HCT116 (cell line): ENCODE measurements around the gene MLEC. TPM values are rescaled to one million over a fixed set of nuclear protein-coding genes. Genes with fewer than 3 reads are reported as not detected.

ENCODE experiments used
- ATAC-seq: fragments of 200-7000 bp; cut with Tn5 transposase; 2 replicates; pipeline ENCODE4 v1.9.1; 2020; ENCODE audit warnings: mild to moderate bottlenecking, moderate library complexity
- BruUV-seq: library from RNA; stranded (reverse); fragments of 400-500 nt; replicated peaks from 2 replicates; lab custom pipeline; 2021; lab: Mats Ljungman, UMichigan
- CTCF ChIA-PET: fragments of 300-600 bp; sonication (Branson Sonifier 250); formaldehyde crosslinking; loops from one replicate; lab custom pipeline; 2021; ENCODE audit warnings: antibody characterized with exemption; lab: Charles Lee
- POLR2A ChIA-PET: fragments of 300-600, 350-600 bp; sonication (Branson Sonifier 250); formaldehyde crosslinking; loops from one replicate; lab custom pipeline; 2021; ENCODE audit warnings: antibody characterized with exemption; lab: Charles Lee
- RAD21 ChIA-PET, 2 experiments: fragments of 300-600 bp; sonication (Branson Sonifier 250); formaldehyde crosslinking; loops; one replicate each; lab custom pipeline; 2023; ENCODE audit warnings: low total read pairs in 2 of 2; ENCODE audit not compliant: uncharacterized antibody in 2 of 2, unreplicated experiment in 2 of 2, low non-redundant PET in 1 of 2; lab: Charles Lee
- DNase-seq: peaks from one replicate; pipeline ENCODE4 v3.0.0-alpha.2; 2010; ENCODE audit warnings: low read depth, low spot score
- H2AFZ ChIP-seq: fragments of 200-600 bp; shearing (Covaris generic), sonication (generic); 2 replicates; pipeline ENCODE4 v1.6.1; 2017; ENCODE audit warnings: low read depth, mixed run types, mixed read lengths, antibody characterized with exemption, low read length; ENCODE audit not compliant: poor library complexity, severe bottlenecking
- H3K27ac ChIP-seq: 2 replicates; pipeline ENCODE4 v1.5.1; 2012; ENCODE audit warnings: low read depth, low read length
- H3K27me3 ChIP-seq: fragments of 200-600 bp; sonication (generic); 2 replicates; pipeline ENCODE4 v1.6.1; 2016; ENCODE audit warnings: mixed run types, low read length, mixed read lengths; ENCODE audit not compliant: insufficient read depth
- H3K36me3 ChIP-seq, 2 experiments: fragments of 200-500 bp in 1 of 2; fragments of 200-600 bp in 1 of 2; sonication (Bioruptor generic) in 1 of 2; sonication (generic) in 1 of 2; 2 replicates each; pipeline versions ENCODE4 v1.5.1 to v1.6.1; 2014 to 2016; ENCODE audit warnings: low read length in 2 of 2, inconsistent platforms in 1 of 2, mixed read lengths in 1 of 2, mixed run types in 1 of 2; ENCODE audit not compliant: insufficient read depth in 2 of 2, control insufficient read depth in 1 of 2
- H3K4me1 ChIP-seq, 2 experiments: fragments of 200-600 bp in 1 of 2; sonication (generic) in 1 of 2; 2 replicates each; pipeline versions ENCODE4 v1.5.1 to v1.6.1; 2012 to 2017; ENCODE audit warnings: low read length in 2 of 2, inconsistent platforms in 1 of 2, mild to moderate bottlenecking in 1 of 2, mixed read lengths in 1 of 2, mixed run types in 1 of 2, moderate library complexity in 1 of 2; ENCODE audit not compliant: insufficient read depth in 2 of 2, control insufficient read depth in 1 of 2
- H3K4me2 ChIP-seq: fragments of 200-600 bp; sonication (generic); 2 replicates; pipeline ENCODE4 v1.6.1; 2017; ENCODE audit warnings: mixed run types, low read length, mixed read lengths
- H3K4me3 ChIP-seq, 2 experiments: fragments of 200-600 bp in 1 of 2; sonication (generic) in 1 of 2; replicated peaks in 1 of 2; 2 replicates each; pipeline ENCODE4 v1.5.1; 2011 to 2016; ENCODE audit warnings: low read length in 2 of 2, control low read depth in 1 of 2, low read depth in 1 of 2, mild to moderate bottlenecking in 1 of 2, mixed read lengths in 1 of 2, mixed run types in 1 of 2
- H3K79me2 ChIP-seq: fragments of 200-600 bp; sonication (generic); 2 replicates; pipeline ENCODE4 v1.6.1; 2017; ENCODE audit warnings: mild to moderate bottlenecking, mixed run types, low read length, moderate library complexity, mixed read lengths; ENCODE audit not compliant: insufficient read depth
- H3K9ac ChIP-seq: fragments of 200-600 bp; sonication (generic); 2 replicates; pipeline ENCODE4 v1.6.1; 2016; ENCODE audit warnings: low read length, mixed read lengths
- H3K9me2 ChIP-seq: fragments of 200-600 bp; sonication (generic), shearing (Covaris generic); 2 replicates; pipeline ENCODE4 v1.6.1; 2017; ENCODE audit warnings: mixed run types, mild to moderate bottlenecking, moderate library complexity; ENCODE audit not compliant: insufficient read depth
- H3K9me3 ChIP-seq, 2 experiments: fragments of 200-500 bp in 1 of 2; fragments of 200-600 bp in 1 of 2; sonication (Bioruptor generic) in 1 of 2; sonication (generic) in 1 of 2; 2 replicates each; pipeline ENCODE4 v1.6.1; 2014 to 2017; ENCODE audit warnings: low read length in 2 of 2, mixed read lengths in 2 of 2, inconsistent platforms in 1 of 2, low read depth in 1 of 2, mild to moderate bottlenecking in 1 of 2, mixed run types in 1 of 2, moderate library complexity in 1 of 2; ENCODE audit not compliant: control insufficient read depth in 1 of 2, insufficient read depth in 1 of 2
- H4K20me1 ChIP-seq: fragments of 200-600 bp; sonication (generic), shearing (Covaris generic); 2 replicates; pipeline ENCODE4 v1.6.1; 2017; ENCODE audit warnings: mixed run types, mild to moderate bottlenecking, moderate library complexity; ENCODE audit not compliant: insufficient read depth
- CBX3 ChIP-seq: IDR thresholded peaks from 2 replicates; pipeline ENCODE4 v1.6.1; 2012; ENCODE audit warnings: low read depth
- CEBPB ChIP-seq: IDR thresholded peaks from 2 replicates; pipeline ENCODE4 v1.6.1; 2012; ENCODE audit warnings: low read depth
- CTCF ChIP-seq, 3 experiments: fragments of 200-600 bp in 1 of 3; sonication (generic) in 1 of 3; IDR thresholded peaks in 2 of 3; conservative IDR thresholded peaks in 1 of 3; 2 replicates each; pipeline ENCODE4 v1.5.1; 2012 to 2017; ENCODE audit warnings: low read depth in 2 of 3, low read length in 2 of 3, antibody characterized with exemption in 1 of 3, borderline replicate concordance in 1 of 3, control low read depth in 1 of 3, mild to moderate bottlenecking in 1 of 3, mixed read lengths in 1 of 3, mixed run types in 1 of 3, moderate library complexity in 1 of 3; ENCODE audit not compliant: insufficient read depth in 1 of 3
- EGR1 ChIP-seq: IDR thresholded peaks from 2 replicates; pipeline ENCODE4 v1.6.1; 2012; ENCODE audit warnings: low read depth
- ELF1 ChIP-seq: IDR thresholded peaks from 2 replicates; pipeline ENCODE4 v1.6.1; 2012; ENCODE audit warnings: low read depth, borderline replicate concordance
- EZH2 ChIP-seq: fragments of 200-600 bp; sonication (generic); IDR thresholded peaks from 2 replicates; pipeline ENCODE4 v1.6.1; 2017; ENCODE audit warnings: antibody characterized with exemption, mixed run types
- EZH2phosphoT487 ChIP-seq: fragments of 200-600 bp; IDR thresholded peaks from 2 replicates; pipeline ENCODE4 v1.6.1; 2018; ENCODE audit warnings: antibody characterized with exemption, borderline replicate concordance
- FOSL1 ChIP-seq: IDR thresholded peaks from 2 replicates; pipeline ENCODE4 v1.6.1; 2012; ENCODE audit warnings: low read depth
- POLR2A ChIP-seq: IDR thresholded peaks from 2 replicates; pipeline ENCODE4 v1.7.0; 2011; ENCODE audit warnings: borderline replicate concordance; ENCODE audit not compliant: insufficient read depth, insufficient read length; ENCODE audit errors: extremely low read depth
- POLR2AphosphoS5 ChIP-seq: IDR thresholded peaks from 2 replicates; pipeline ENCODE4 v1.6.1; 2011; ENCODE audit warnings: mild to moderate bottlenecking, low read depth, low read length, moderate library complexity
- RAD21 ChIP-seq: IDR thresholded peaks from 2 replicates; pipeline ENCODE4 v1.6.1; 2012; ENCODE audit warnings: low read depth, mild to moderate bottlenecking
- SIN3A ChIP-seq: IDR thresholded peaks from 2 replicates; pipeline ENCODE4 v1.6.1; 2012; ENCODE audit warnings: low read depth
- SP1 ChIP-seq: IDR thresholded peaks from 2 replicates; pipeline ENCODE4 v1.6.1; 2012; ENCODE audit warnings: low read depth
- SRF ChIP-seq: IDR thresholded peaks from 2 replicates; pipeline ENCODE4 v1.6.1; 2012; ENCODE audit warnings: low read depth
- TCF7L2 ChIP-seq: IDR thresholded peaks from 2 replicates; pipeline ENCODE4 v1.7.0; 2011; ENCODE audit warnings: borderline replicate concordance, inconsistent platforms; ENCODE audit not compliant: insufficient read depth, insufficient read length; ENCODE audit errors: extremely low read depth
- ZBTB33 ChIP-seq: IDR thresholded peaks from 2 replicates; pipeline ENCODE4 v1.6.1; 2011; ENCODE audit warnings: mild to moderate bottlenecking, low read length, moderate library complexity; ENCODE audit not compliant: insufficient replicate concordance; ENCODE audit errors: extremely low read depth
- ZNF274 ChIP-seq: fragments of 200-500 bp; sonication (Bioruptor generic); IDR thresholded peaks from 2 replicates; pipeline ENCODE4 v1.6.1; 2014; ENCODE audit warnings: mild to moderate bottlenecking, low read depth, low read length, inconsistent platforms
- intact Hi-C: fragments of 100-400 bp; cut with micrococcal nuclease; formaldehyde crosslinking; loops from 2 replicates; pipeline ENCODE4 v1.10.0; 2022
- total RNA-seq: library from RNA; stranded (reverse); gene quantifications from one replicate; pipeline ENCODE4 v1.2.1, GENCODE V29; 2021; ENCODE audit not compliant: unreplicated experiment

MLEC gene
- total RNA-seq, 1 experiment from 2014 or later, result 152 TPM

- intact Hi-C loops, result no loop called here
- H3K36me3 ChIP-seq, result no peaks in the 10 kb centered on the region
- H3K9me3 ChIP-seq, result no peaks in the 10 kb centered on the region
- ChIA-PET RAD21 (no interaction called here), CTCF (no interaction called here), POLR2A (interaction anchor here (0.8 kb wide), 1 partner anchor 320 kb away, joined by 5 read pairs; no protein-coding TSS in a partner anchor)
- H4K20me1 ChIP-seq, result no peaks in the 10 kb centered on the region
- H3K9ac ChIP-seq, result no peak overlapping the region
- H2AFZ ChIP-seq, result no peak overlapping the region
- H3K4me2 ChIP-seq, result peak overlapping the region; percentile 30
- no peak for ATAC-seq
- no peaks in the 10 kb centered on the region for H3K79me2 ChIP-seq
- H3K27me3 ChIP-seq, result no peaks in the 10 kb centered on the region
- DNase-seq, result no peak
- no peak overlapping the region for H3K27ac ChIP-seq
- no TSS peak for BruUV-seq
- H3K4me3 ChIP-seq, result no peak overlapping the region
- no peak for TF ChIP-seq EZH2phosphoT487
- no peak for TF ChIP-seq SIN3A
- TF ChIP-seq CBX3, result no peak
- TF ChIP-seq POLR2AphosphoS5, result no peak
- TF ChIP-seq ZNF274, result no peak
- TF ChIP-seq RAD21, result no peak
- no peak for TF ChIP-seq EGR1
- no peak for TF ChIP-seq CTCF (IDR thresholded peaks at IDR 0.05 in 2 of 3, conservative IDR thresholded peaks at IDR 0.05 in 1 of 3; ENCODE audit: borderline replicate concordance in 1 of 3, insufficient read depth in 1 of 3, low read depth in 2 of 3, low read length in 2 of 3)
- no peak for TF ChIP-seq TCF7L2
- no peak; the same call in none of the 2 replicates for TF ChIP-seq CEBPB
- TF ChIP-seq ZBTB33, result no peak
- TF ChIP-seq ELF1, result no peak
- no peak for TF ChIP-seq SRF
- no peak for TF ChIP-seq EZH2
- no peak for TF ChIP-seq POLR2A
- no peak for TF ChIP-seq FOSL1
- no peak for TF ChIP-seq SP1
- peaks cover 5 to 30% of the 10 kb centered on the region in 2 experiments; a peak in 3 of 4 replicates for H3K4me1 ChIP-seq
- no peaks in the 10 kb centered on the region for H3K9me2 ChIP-seq
Observed at GRCh38 chr12:120651821-120652220, 35.1 kb upstream of the MLEC start.
